Thyroid gland (tissue), 4 donors: ENCODE measurements around the gene IL1F10. TPM values are rescaled to one million over a fixed set of nuclear protein-coding genes. Genes with fewer than 3 reads are reported as not detected.

Source experiments
- DNase-seq, 2 donors: peaks; one replicate each; pipeline ENCODE4 v3.0.0-alpha.2; 2019
- H3K27ac ChIP-seq, 3 donors: fragments of 200-600 bp; sonication (generic); 1 replicate in 2 of 3; 2 replicates in 1 of 3; pipeline ENCODE4 v1.5.1; 2016 to 2019; ENCODE audit warnings: mild to moderate bottlenecking in 1 of 3, moderate library complexity in 1 of 3
- H3K27me3 ChIP-seq: fragments of 200-600 bp; sonication (generic); one replicate; pipeline ENCODE4 v1.5.1; 2019
- H3K36me3 ChIP-seq, 2 donors: fragments of 200-600 bp; sonication (generic); one replicate each; pipeline ENCODE4 v1.5.1; 2016 to 2019
- H3K4me1 ChIP-seq, 2 donors: fragments of 200-600 bp; sonication (generic); one replicate each; pipeline ENCODE4 v1.5.1; 2017 to 2019
- H3K4me3 ChIP-seq, 3 donors: fragments of 200-600 bp; sonication (generic); replicated peaks in 1 of 3; 1 replicate in 2 of 3; 2 replicates in 1 of 3; pipeline ENCODE4 v1.5.1; 2016; ENCODE audit warnings: mild to moderate bottlenecking in 1 of 3
- H3K9me3 ChIP-seq: fragments of 200-600 bp; sonication (generic); one replicate; pipeline ENCODE4 v1.5.1; 2017
- POLR2A ChIP-seq, 2 donors: fragments of 450-650 bp; IDR thresholded peaks; one replicate each; pipeline ENCODE4 v1.6.1; 2017; ENCODE audit warnings: antibody characterized with exemption in 2 of 2, mild to moderate bottlenecking in 2 of 2, moderate library complexity in 1 of 2
- WGBS, 2 donors: methylation state at CpG; one replicate each; pipeline ENCODE4 v1.1.5; 2017; 5-methylcytosine and 5-hydroxymethylcytosine counted together
- intact Hi-C: fragments of 100-400 bp; cut with DNase I; formaldehyde crosslinking; loops from one replicate; pipeline ENCODE4 v1.15.1; 2023
- total RNA-seq, 4 donors: library from RNA; depleted of rRNA; stranded (reverse); fragments of >200 nt; gene quantifications; one replicate each; pipeline ENCODE4 v1.2.3, GENCODE V29; 2016
- TF ChIP-seq, protein P1 (sequence below), 6 experiments: fragments of 200-600 bp in 3 of 6; fragments of 450-650 bp in 3 of 6; sonication (generic) in 3 of 6; IDR thresholded peaks; one replicate each; pipeline ENCODE4 v1.5.1; 2016 to 2019; ENCODE audit warnings: antibody characterized with exemption in 6 of 6, mild to moderate bottlenecking in 2 of 6, inconsistent platforms in 1 of 6, moderate library complexity in 1 of 6

Gene IL1F10
- total RNA-seq, 4 donors from 2014 or later = not detected

DNA sequence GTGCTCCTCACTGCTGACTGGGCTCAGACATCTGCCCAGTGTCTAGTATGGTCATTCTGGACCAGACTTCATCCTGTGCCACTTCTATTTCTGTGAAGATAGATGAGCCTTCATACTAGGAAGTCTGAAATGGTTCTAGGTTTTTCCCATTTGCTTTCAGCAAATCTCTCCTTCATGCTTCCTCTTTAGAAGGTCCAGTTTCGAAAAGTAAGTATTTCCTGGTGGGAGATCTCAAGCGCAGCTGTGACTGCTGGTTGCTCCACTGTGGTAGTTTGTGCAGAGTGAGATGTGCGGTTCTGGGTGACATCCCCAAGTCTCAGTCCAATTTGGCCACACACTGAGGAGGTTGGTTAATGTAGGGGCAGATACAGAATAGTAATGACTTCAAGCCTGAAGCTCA lies 29.5 kb upstream of the IL1F10 start:
- Histone ChIP-seq H3K36me3 (no peaks in the 10 kb centered on the region), H3K9me3 (no peaks in the 10 kb centered on the region), H3K27me3 (no peaks in the 10 kb centered on the region), H3K4me1 (no peaks in the 10 kb centered on the region), H3K27ac (no peak overlapping the region), H3K4me3 (no peak overlapping the region)
- DNase-seq = no peak
- TF ChIP-seq POLR2A (IDR thresholded peaks at IDR 0.05) = no peak
- TF ChIP-seq, protein P1, sequence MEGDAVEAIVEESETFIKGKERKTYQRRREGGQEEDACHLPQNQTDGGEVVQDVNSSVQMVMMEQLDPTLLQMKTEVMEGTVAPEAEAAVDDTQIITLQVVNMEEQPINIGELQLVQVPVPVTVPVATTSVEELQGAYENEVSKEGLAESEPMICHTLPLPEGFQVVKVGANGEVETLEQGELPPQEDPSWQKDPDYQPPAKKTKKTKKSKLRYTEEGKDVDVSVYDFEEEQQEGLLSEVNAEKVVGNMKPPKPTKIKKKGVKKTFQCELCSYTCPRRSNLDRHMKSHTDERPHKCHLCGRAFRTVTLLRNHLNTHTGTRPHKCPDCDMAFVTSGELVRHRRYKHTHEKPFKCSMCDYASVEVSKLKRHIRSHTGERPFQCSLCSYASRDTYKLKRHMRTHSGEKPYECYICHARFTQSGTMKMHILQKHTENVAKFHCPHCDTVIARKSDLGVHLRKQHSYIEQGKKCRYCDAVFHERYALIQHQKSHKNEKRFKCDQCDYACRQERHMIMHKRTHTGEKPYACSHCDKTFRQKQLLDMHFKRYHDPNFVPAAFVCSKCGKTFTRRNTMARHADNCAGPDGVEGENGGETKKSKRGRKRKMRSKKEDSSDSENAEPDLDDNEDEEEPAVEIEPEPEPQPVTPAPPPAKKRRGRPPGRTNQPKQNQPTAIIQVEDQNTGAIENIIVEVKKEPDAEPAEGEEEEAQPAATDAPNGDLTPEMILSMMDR (IDR thresholded peaks at IDR 0.05) = no peak
- intact Hi-C loops = no loop called here
- 84 to 86% methylated on average over 3 of the region's 3 CpGs for WGBS, 2 donors

DNA sequence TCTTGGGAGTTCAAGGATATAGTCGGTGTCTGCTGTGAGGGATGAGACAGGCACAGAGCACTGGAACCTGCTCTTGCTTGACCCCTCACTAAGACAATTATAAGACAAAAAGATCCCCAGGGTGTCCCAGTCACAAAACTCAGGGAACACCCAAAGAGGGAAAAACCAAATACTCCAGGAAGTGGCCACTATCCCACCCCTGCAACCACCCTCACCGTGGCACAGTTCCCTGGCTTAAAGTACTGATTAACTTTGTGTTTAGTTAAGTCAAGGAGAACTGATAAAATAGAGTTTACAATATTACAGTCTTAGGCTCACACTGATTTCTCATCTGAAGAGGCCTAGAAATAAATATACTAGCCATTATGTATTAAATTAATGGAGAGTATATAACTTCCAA lies 28.6 kb upstream of the IL1F10 start:
- intact Hi-C loops = no loop called here
- H3K4me3 ChIP-seq = no peak overlapping the region
- no peaks in the 10 kb centered on the region for H3K36me3 ChIP-seq
- no peaks in the 10 kb centered on the region for H3K27me3 ChIP-seq
- H3K27ac ChIP-seq = no peak overlapping the region
- 85 to 90% methylated on average over 2 of the region's 2 CpGs for WGBS, 2 donors
- no peaks in the 10 kb centered on the region for H3K4me1 ChIP-seq
- no peak for DNase-seq
- H3K9me3 ChIP-seq = no peaks in the 10 kb centered on the region
- TF ChIP-seq POLR2A (IDR thresholded peaks at IDR 0.05) = no peak
- TF ChIP-seq, protein P1 (IDR thresholded peaks at IDR 0.05) = no peak

DNA sequence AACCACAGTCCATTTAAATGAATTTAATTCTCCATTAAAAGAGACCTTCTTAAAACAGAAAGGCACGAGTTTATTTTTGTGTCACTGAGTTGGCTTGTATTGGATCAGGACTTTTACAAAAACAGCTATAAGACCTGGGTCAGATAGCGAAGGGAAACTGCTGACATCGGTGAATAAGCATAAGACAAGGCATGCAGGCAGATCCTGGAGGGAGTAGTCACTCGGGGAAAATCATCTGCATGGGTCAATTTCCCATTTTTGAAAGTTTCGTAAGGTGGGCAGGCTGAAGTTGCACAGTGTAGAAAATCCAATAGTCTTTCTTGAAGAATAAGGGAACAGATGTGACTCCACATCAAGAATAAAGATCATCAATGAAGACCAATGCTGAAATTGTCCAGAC lies 28.1 kb upstream of the IL1F10 start:
- intact Hi-C loops = no loop called here
- WGBS, 2 donors = 53 to 58% methylated on average over 5 of the region's 5 CpGs
- Histone ChIP-seq H3K9me3 (no peaks in the 10 kb centered on the region), H3K27me3 (no peaks in the 10 kb centered on the region), H3K4me3 (no peak overlapping the region), H3K36me3 (no peaks in the 10 kb centered on the region), H3K4me1 (no peaks in the 10 kb centered on the region), H3K27ac (no peak overlapping the region)
- TF ChIP-seq POLR2A (IDR thresholded peaks at IDR 0.05) = no peak
- TF ChIP-seq, protein P1 (IDR thresholded peaks at IDR 0.05) = no peak
- DNase-seq = no peak

DNA sequence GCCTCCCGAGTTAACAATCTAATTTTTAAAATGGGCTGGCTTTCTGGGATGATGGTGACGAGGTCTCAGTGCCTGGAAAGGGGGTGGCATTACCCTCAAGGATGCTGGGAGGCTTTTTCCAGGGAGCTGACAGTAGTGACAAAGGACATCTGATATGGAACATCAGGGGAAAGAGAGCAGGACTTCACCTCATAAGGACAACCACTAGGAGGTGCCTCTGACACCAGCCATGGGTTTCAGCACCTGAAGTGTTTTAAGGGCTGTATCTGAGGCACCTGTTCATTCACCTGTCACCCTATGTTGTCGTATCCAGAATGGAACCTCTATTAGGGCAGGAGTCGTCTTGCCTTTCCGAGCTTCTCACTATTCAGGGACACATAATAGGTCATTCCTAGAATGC lies 25.9 kb upstream of the IL1F10 start:
- WGBS, 2 donors = 66 to 72% methylated on average over 5 of the region's 5 CpGs
- TF ChIP-seq, protein P1 (IDR thresholded peaks at IDR 0.05) = no peak
- no peak for TF ChIP-seq POLR2A (IDR thresholded peaks at IDR 0.05)
- H3K27me3 ChIP-seq = no peaks in the 10 kb centered on the region
- intact Hi-C loops = no loop called here
- H3K4me3 ChIP-seq = no peak overlapping the region
- DNase-seq = no peak
- no peaks in the 10 kb centered on the region for H3K36me3 ChIP-seq
- no peaks in the 10 kb centered on the region for H3K9me3 ChIP-seq
- H3K27ac ChIP-seq = no peak overlapping the region
- no peaks in the 10 kb centered on the region for H3K4me1 ChIP-seq

- Histone ChIP-seq H3K36me3 (no peaks in the 10 kb centered on the region), H3K4me1 (no peaks in the 10 kb centered on the region), H3K27ac (no peak overlapping the region), H3K27me3 (no peaks in the 10 kb centered on the region), H3K9me3 (no peaks in the 10 kb centered on the region), H3K4me3 (no peak overlapping the region)
- TF ChIP-seq, protein P1 (IDR thresholded peaks at IDR 0.05) = no peak
- TF ChIP-seq POLR2A (IDR thresholded peaks at IDR 0.05) = no peak
- DNase-seq = no peak
- intact Hi-C loops = no loop called here
- WGBS, 2 donors = 94 to 95% methylated on average over 5 of the region's 5 CpGs
Measured at GRCh38 chr2:113046465-113046864, 21.3 kb upstream of the IL1F10 start.
